Mucosa of descending colon (tissue), 3 donors: Measurements from ENCODE around the gene PTAFR. TPM values are rescaled to one million over a fixed set of nuclear protein-coding genes. Genes with fewer than 3 reads are reported as not detected.

Experiments
- ATAC-seq: fragments of 200-7000 bp; cut with Tn5 transposase; one replicate; pipeline ENCODE4 v1.9.1; 2020; ENCODE audit warnings: mild to moderate bottlenecking, moderate library complexity
- DNase-seq, 3 donors: peaks; one replicate each; pipeline ENCODE4 v3.0.0-alpha.2; 2020
- H3K36me3 ChIP-seq: fragments of 200-600 bp; one replicate; pipeline ENCODE4 v1.8.0; 2021; ENCODE audit warnings: low read depth, mild to moderate bottlenecking
- H3K4me1 ChIP-seq: fragments of 200-600 bp; one replicate; pipeline ENCODE4 v1.8.0; 2021; ENCODE audit warnings: low read depth, mild to moderate bottlenecking
- H3K4me3 ChIP-seq: fragments of 200-600 bp; one replicate; pipeline ENCODE4 v1.8.0; 2021; ENCODE audit warnings: mild to moderate bottlenecking
- H3K9me3 ChIP-seq: fragments of 200-600 bp; one replicate; pipeline ENCODE4 v1.8.0; 2021; ENCODE audit warnings: mild to moderate bottlenecking
- CTCF ChIP-seq: fragments of 200-600 bp; IDR thresholded peaks from one replicate; pipeline ENCODE4 v1.8.0; 2022; ENCODE audit warnings: antibody characterized with exemption, mild to moderate bottlenecking
- intact Hi-C, 2 donors: fragments of 100-400 bp; cut with DNase I in 1 of 2; cut with micrococcal nuclease in 1 of 2; formaldehyde crosslinking; loops; one replicate each; pipeline versions ENCODE4 v1.11.0 to v1.11.1; 2022; cut with DNase I, micrococcal nuclease
- total RNA-seq, 3 donors: library from RNA; stranded (reverse); fragmentation: NEBNext Ultra II Directional in 2 of 3; extraction: Animal tissue kit (Norgen Biotek cat#: 25700) in 2 of 3; gene quantifications; one replicate each; pipeline versions ENCODE4 v1.2.1 to v1.2.4, GENCODE V29; 2021 to 2023
- donor health status: DM: no; HTN: no; CAD: no; lungs with moderate emphysema.
- donor health status: DM: no; HTN: no; CAD: no.
- donor health status: DM: no; HTN: yes; CAD: no.

The PTAFR gene
- total RNA-seq, 3 donors from 2014 or later, result 2.4 to 4.8 (median 4.0) TPM

GRCh38 chr1:28132171-28133167 lies 44.0 kb downstream of the PTAFR start:
- ATAC-seq (no peak), DNase-seq (no peak)
- Histone ChIP-seq H3K9me3 (no peaks in the 10 kb centered on the region), H3K4me3 (no peak overlapping the region), H3K4me1 (no peaks in the 10 kb centered on the region), H3K36me3 (no peaks in the 10 kb centered on the region)
- no peak for TF ChIP-seq CTCF
- intact Hi-C loops, result no loop called here

- Histone ChIP-seq H3K9me3 (no peaks in the 10 kb centered on the region), H3K4me1 (no peaks in the 10 kb centered on the region), H3K4me3 (no peak overlapping the region), H3K36me3 (no peaks in the 10 kb centered on the region)
- ATAC-seq (no peak), DNase-seq (no peak)
- no peak for TF ChIP-seq CTCF
- intact Hi-C loops, result no loop called here
These were observed 45.6 kb downstream of the PTAFR start for GRCh38 chr1:28130901-28131300.

- peak; percentile 34 for ATAC-seq
- intact Hi-C loops, result no loop called here
- no peaks in the 10 kb centered on the region for H3K36me3 ChIP-seq
- no peak for TF ChIP-seq CTCF
- no peaks in the 10 kb centered on the region for H3K9me3 ChIP-seq
- H3K4me1 ChIP-seq, result no peaks in the 10 kb centered on the region
- H3K4me3 ChIP-seq, result no peak overlapping the region
- no peak for DNase-seq
These were observed 47.3 kb downstream of the PTAFR start for GRCh38 chr1:28129150-28129549.

- peak; percentile 40 for ATAC-seq
- DNase-seq, result no peak
- intact Hi-C loops, result no loop called here
- H3K4me3 ChIP-seq, result no peak overlapping the region
- H3K4me1 ChIP-seq, result no peaks in the 10 kb centered on the region
- no peaks in the 10 kb centered on the region for H3K9me3 ChIP-seq
- no peaks in the 10 kb centered on the region for H3K36me3 ChIP-seq
- no peak for TF ChIP-seq CTCF
These were observed 48.8 kb downstream of the PTAFR start for GRCh38 chr1:28127617-28128257.

GRCh38 chr1:28126783-28127490 lies 49.6 kb downstream of the PTAFR start:
- H3K4me3 ChIP-seq, result no peak overlapping the region
- intact Hi-C loops, result no loop called here
- no peak for TF ChIP-seq CTCF
- no peaks in the 10 kb centered on the region for H3K36me3 ChIP-seq
- ATAC-seq (no peak), DNase-seq (no peak)
- H3K9me3 ChIP-seq, result no peaks in the 10 kb centered on the region
- H3K4me1 ChIP-seq, result no peaks in the 10 kb centered on the region
